ENCODE results near the gene PUSL1. TPM values are rescaled to one million over a fixed set of nuclear protein-coding genes. Genes with fewer than 3 reads are reported as not detected.

PUSL1 gene
- total and polyA plus RNA-seq, 8 donors = 5.9 to 64.9 (median 25.5) TPM; not detected in 1

- Histone ChIP-seq H3K36me3 (peaks cover 0 to 1% (median under 1%) of the 10 kb centered on the region in 4 donors), H3K4me1 (peaks cover 51 to 73% (median 71%) of the 10 kb centered on the region in 4 donors), H3K27ac (peak overlapping the region; percentile 82 to 92 (median 86)), H3K9me3 (no peaks in the 10 kb centered on the region), H3K27me3 (peaks cover 0 to 15% (median 3%) of the 10 kb centered on the region in 3 donors), H3K4me3 (peak overlapping the region; percentile 63 to 74 (median 72))
- intact Hi-C loops (cut with DNase I; ENCODE audit: low total_unique reads) = no loop called here
- TF ChIP-seq POLR2AphosphoS5 (IDR thresholded peaks at IDR 0.05) (peak in 1 of 3 donors; percentile 40), CTCF (IDR thresholded peaks at IDR 0.05) (no peak)
- WGBS, 5 donors = 17 to 33% (median 22%) methylated on average over 9 to 26 of the region's 26 CpGs
- peak; percentile 77 to 85 for DNase-seq
Observed at GRCh38 chr1:1347663-1348419, 39.4 kb downstream of the PUSL1 start.

GRCh38 chr1:1348420-1349255, 40.2 kb downstream of the PUSL1 start:
- H3K4me1 ChIP-seq = peaks cover 59 to 73% (median 72%) of the 10 kb centered on the region in 4 donors

GRCh38 chr1:1349256-1350012, 41.0 kb downstream of the PUSL1 start, which contains the start of gene DVL1:
Gene DVL1, minus strand, starts transcription at chr1:1349418. Its CDS starts 353 bp downstream, at chr1:1349065.
- peak; percentile 61 to 89 for DNase-seq
- Histone ChIP-seq H3K4me3 (peak within 1 kb of the TSS; percentile 72 to 80 (median 75)), H3K27ac (peak within 1 kb of the TSS; percentile 85 to 93 (median 92)), H3K4me1 (peaks cover 63 to 73% (median 72%) of the 10 kb centered on the region in 4 donors), H3K9me3 (no peaks in the 10 kb centered on the region), H3K27me3 (peaks cover 0 to 31% (median 19%) of the 10 kb centered on the region in 3 donors), H3K36me3 (peaks cover 0 to 17% (median 7%) of the 10 kb centered on the region in 4 donors)
- 0 to 1% (median 0%) methylated on average over 29 to 121 of the region's 122 CpGs for WGBS, 5 donors
- TF ChIP-seq CTCF (IDR thresholded peaks at IDR 0.05) (peak in 4 of 7 experiments; percentile 21 to 29 (median 27)), POLR2AphosphoS5 (IDR thresholded peaks at IDR 0.05) (peak in 2 of 3 donors; percentile 32 to 47), POLR2A (IDR thresholded peaks at IDR 0.05) (no peak), EP300 (IDR thresholded peaks at IDR 0.05) (no peak)
- intact Hi-C loops (cut with DNase I; ENCODE audit: low total_unique reads) = no loop called here

More at GRCh38 chr1:1348420-1349255, 40.2 kb downstream of the PUSL1 start:
- H3K27me3 ChIP-seq = peaks cover 0 to 23% (median 11%) of the 10 kb centered on the region in 3 donors
- H3K4me3 ChIP-seq = peak overlapping the region; percentile 63 to 74 (median 72)
- H3K9me3 ChIP-seq = no peaks in the 10 kb centered on the region
- TF ChIP-seq POLR2AphosphoS5 (IDR thresholded peaks at IDR 0.05) (no peak), POLR2A (IDR thresholded peaks at IDR 0.05) (no peak), CTCF (IDR thresholded peaks at IDR 0.05) (no peak), EP300 (IDR thresholded peaks at IDR 0.05) (no peak)
- peak in 1 of 2 donors; percentile 77 for DNase-seq
- WGBS, 5 donors = 0 to 1% (median 1%) methylated on average over 1 to 109 of the region's 109 CpGs
- peaks cover 0 to 9% (median 4%) of the 10 kb centered on the region in 4 donors for H3K36me3 ChIP-seq
- peak overlapping the region; percentile 82 to 92 (median 86) for H3K27ac ChIP-seq
- intact Hi-C loops (cut with DNase I; ENCODE audit: low total_unique reads) = no loop called here

Data from stomach (tissue), 9 donors.